H1 (cell line): ENCODE data around the gene TXNDC5. TPM values are rescaled to one million over a fixed set of nuclear protein-coding genes. Genes with fewer than 3 reads are reported as not detected.

Source experiments
- CTCF ChIA-PET: fragments of 300-600 bp; sonication (Branson Sonifier 250); formaldehyde crosslinking; loops from one replicate; lab custom pipeline; 2021; ENCODE audit not compliant: partially characterized antibody; lab: Charles Lee
- POLR2A ChIA-PET: fragments of 300-600 bp; sonication (Branson Sonifier 250); formaldehyde crosslinking; loops from one replicate; lab custom pipeline; 2021; ENCODE audit warnings: inconsistent platforms; ENCODE audit not compliant: partially characterized antibody; lab: Charles Lee
- DNase-seq, 2 experiments: peaks; one replicate each; pipeline versions ENCODE4 v3.0.0 to v3.0.0-alpha.2; 2010 to 2022; ENCODE audit warnings: low spot score in 2 of 2, low read depth in 1 of 2, mixed read lengths in 1 of 2
- FAIRE-seq: peaks from 2 replicates; lab custom pipeline; 2011; peaks lifted over from hg19 to GRCh38; lab: Jason Lieb, UNC
- H2AFZ ChIP-seq: 2 replicates; pipeline ENCODE4 v1.8.1; 2012; ENCODE audit warnings: low read length, inconsistent platforms
- H2AK5ac ChIP-seq: 2 replicates; pipeline ENCODE4 v1.6.1; 2013; ENCODE audit warnings: low read depth, low read length
- H2BK120ac ChIP-seq: replicated peaks from 2 replicates; pipeline ENCODE3; 2013; ENCODE audit warnings: low read depth, low read length, inconsistent platforms
- H2BK12ac ChIP-seq: 2 replicates; pipeline ENCODE4 v1.6.1; 2013; ENCODE audit warnings: low read depth, low read length
- H2BK15ac ChIP-seq: 2 replicates; pipeline ENCODE4 v1.6.1; 2013; ENCODE audit warnings: low read length
- H2BK20ac ChIP-seq: 2 replicates; pipeline ENCODE4 v1.6.1; 2013; ENCODE audit warnings: low read length
- H2BK5ac ChIP-seq: 2 replicates; pipeline ENCODE4 v1.6.1; 2013; ENCODE audit warnings: low read depth, low read length
- H3K14ac ChIP-seq: 2 replicates; pipeline ENCODE4 v1.6.1; 2013; ENCODE audit warnings: inconsistent platforms; ENCODE audit not compliant: insufficient read length
- H3K18ac ChIP-seq: 2 replicates; pipeline ENCODE4 v1.6.1; 2013; ENCODE audit warnings: low read length; ENCODE audit errors: extremely low read depth
- H3K23ac ChIP-seq: 2 replicates; pipeline ENCODE4 v1.6.1; 2013; ENCODE audit warnings: inconsistent platforms; ENCODE audit not compliant: insufficient read length
- H3K23me2 ChIP-seq: 2 replicates; pipeline ENCODE4 v1.6.1; 2013; ENCODE audit warnings: low read depth, low read length
- H3K27ac ChIP-seq: 2 replicates; pipeline ENCODE4 v1.6.1; 2011; ENCODE audit warnings: low read depth, low read length, inconsistent platforms
- H3K27me3 ChIP-seq, 4 experiments: replicated peaks in 1 of 4; 1 replicate in 1 of 4; 2 replicates in 3 of 4; pipeline versions ENCODE4 v1.6.1 to v1.8.1; 2011 to 2013; ENCODE audit warnings: low read length in 3 of 4, mild to moderate bottlenecking in 3 of 4, inconsistent platforms in 2 of 4, mixed read lengths in 2 of 4, moderate library complexity in 1 of 4; ENCODE audit not compliant: control insufficient read depth in 3 of 4, insufficient read depth in 3 of 4; ENCODE audit errors: extremely low read depth in 1 of 4
- H3K36me3 ChIP-seq, 4 experiments: 2 replicates each; pipeline versions ENCODE4 v1.6.1 to v1.8.1; 2011 to 2013; ENCODE audit warnings: mild to moderate bottlenecking in 4 of 4, low read length in 3 of 4, moderate library complexity in 2 of 4, control low read depth in 1 of 4, inconsistent platforms in 1 of 4; ENCODE audit not compliant: insufficient read depth in 4 of 4, control insufficient read depth in 2 of 4
- H3K4ac ChIP-seq: replicated peaks from 2 replicates; pipeline ENCODE3; 2013; ENCODE audit warnings: low read length, low read depth, mixed read lengths, inconsistent platforms; ENCODE audit not compliant: insufficient read length
- H3K4me1 ChIP-seq, 4 experiments: replicated peaks in 1 of 4; 1 replicate in 1 of 4; 2 replicates in 3 of 4; pipeline versions ENCODE4 v1.6.1 to v1.8.1; 2011 to 2013; ENCODE audit warnings: low read length in 3 of 4, inconsistent platforms in 2 of 4, mixed read lengths in 1 of 4; ENCODE audit not compliant: insufficient read depth in 4 of 4, control insufficient read depth in 3 of 4
- H3K4me2 ChIP-seq, 2 experiments: 2 replicates each; pipeline versions ENCODE4 v1.6.1 to v1.8.1; 2011 to 2013; ENCODE audit warnings: low read depth in 2 of 2, low read length in 2 of 2, control low read depth in 1 of 2, inconsistent platforms in 1 of 2, mild to moderate bottlenecking in 1 of 2; ENCODE audit not compliant: insufficient read depth in 1 of 2
- H3K4me3 ChIP-seq, 4 experiments: fragments of 200-600, 300-600 bp in 1 of 4; sonication (generic), shearing (Covaris generic), sonication (Bioruptor Twin) in 1 of 4; 2 replicates each; pipeline versions ENCODE4 v1.5.1 to v1.8.1; 2011 to 2016; ENCODE audit warnings: low read length in 4 of 4, low read depth in 3 of 4, control low read depth in 2 of 4, inconsistent platforms in 2 of 4, mild to moderate bottlenecking in 2 of 4, mixed read lengths in 1 of 4, moderate library complexity in 1 of 4; ENCODE audit not compliant: insufficient read depth in 2 of 4; ENCODE audit errors: extremely low read depth in 1 of 4
- H3K56ac ChIP-seq: replicated peaks from 2 replicates; pipeline ENCODE3; 2013; ENCODE audit warnings: low read depth, mild to moderate bottlenecking, mixed read lengths, low read length, inconsistent platforms; ENCODE audit not compliant: insufficient read length
- H3K79me1 ChIP-seq: 2 replicates; pipeline ENCODE4 v1.6.1; 2013; ENCODE audit warnings: low read depth, low read length, control low read depth
- H3K79me2 ChIP-seq, 2 experiments: 2 replicates each; pipeline versions ENCODE4 v1.6.1 to v1.8.1; 2012 to 2013; ENCODE audit warnings: low read length in 2 of 2, mild to moderate bottlenecking in 2 of 2, inconsistent platforms in 1 of 2; ENCODE audit not compliant: insufficient read depth in 2 of 2, control insufficient read depth in 1 of 2
- H3K9ac ChIP-seq, 4 experiments: replicated peaks in 1 of 4; 1 replicate in 1 of 4; 2 replicates in 3 of 4; pipeline versions ENCODE4 v1.6.1 to v1.8.1; 2011 to 2013; ENCODE audit warnings: low read depth in 3 of 4, low read length in 3 of 4, control low read depth in 2 of 4, mild to moderate bottlenecking in 2 of 4, moderate library complexity in 2 of 4, inconsistent platforms in 1 of 4; ENCODE audit errors: extremely low read depth in 1 of 4
- H3K9me3 ChIP-seq, 2 experiments: 2 replicates each; pipeline versions ENCODE4 v1.6.1 to v1.8.1; 2012 to 2013; ENCODE audit warnings: mild to moderate bottlenecking in 2 of 2, moderate library complexity in 2 of 2, control low read depth in 1 of 2, inconsistent platforms in 1 of 2, low read depth in 1 of 2, low read length in 1 of 2, mixed read lengths in 1 of 2; ENCODE audit not compliant: insufficient read depth in 2 of 2
- H4K20me1 ChIP-seq, 2 experiments: replicated peaks in 1 of 2; 2 replicates each; pipeline versions ENCODE3 to v1.8.1; 2011 to 2013; ENCODE audit warnings: inconsistent platforms in 2 of 2, low read length in 2 of 2, mild to moderate bottlenecking in 1 of 2; ENCODE audit not compliant: insufficient read depth in 2 of 2, control insufficient read depth in 1 of 2
- H4K5ac ChIP-seq: 2 replicates; pipeline ENCODE4 v1.6.1; 2013; ENCODE audit warnings: low read length, low read depth, mixed read lengths, inconsistent platforms; ENCODE audit not compliant: insufficient read length
- H4K8ac ChIP-seq: 2 replicates; pipeline ENCODE4 v1.8.0; 2013; ENCODE audit warnings: mild to moderate bottlenecking, moderate library complexity, low read length, inconsistent platforms; ENCODE audit not compliant: insufficient read depth; ENCODE audit errors: extremely low read depth
- H4K91ac ChIP-seq: replicated peaks from 2 replicates; pipeline ENCODE3; 2013; ENCODE audit warnings: low read length, mixed read lengths, inconsistent platforms; ENCODE audit not compliant: insufficient read length
- ASH2L ChIP-seq: fragments of 200-600, 300-600 bp; sonication (generic); IDR thresholded peaks from one replicate; pipeline ENCODE4 v1.7.1; 2017; ENCODE audit warnings: low read length
- BACH1 ChIP-seq: IDR thresholded peaks from 2 replicates; pipeline ENCODE4 v1.6.1; 2012; ENCODE audit warnings: low read length, improper control_type of control experiment
- CBX5 ChIP-seq: fragments of 300-800, 300-1000 bp; sonication (generic); IDR thresholded peaks from 2 replicates; pipeline ENCODE4 v1.7.1; 2016; ENCODE audit warnings: antibody characterized with exemption, low read length, low read depth
- CBX8 ChIP-seq: fragments of 300-800, 300-1000 bp; sonication (generic); IDR thresholded peaks from 2 replicates; pipeline ENCODE4 v1.7.1; 2016; ENCODE audit warnings: low read depth, low read length, borderline replicate concordance
- CHD1 ChIP-seq: IDR thresholded peaks from 2 replicates; pipeline ENCODE4 v1.6.1; 2012; ENCODE audit warnings: low read depth, low read length, improper control_type of control experiment
- CHD2 ChIP-seq: IDR thresholded peaks from 2 replicates; pipeline ENCODE4 v1.6.1; 2012; ENCODE audit warnings: low read length, improper control_type of control experiment
- FOSL1 ChIP-seq: IDR thresholded peaks from 2 replicates; pipeline ENCODE4 v1.6.1; 2011; ENCODE audit warnings: mild to moderate bottlenecking, low read depth, low read length, moderate library complexity; ENCODE audit not compliant: insufficient read depth
- HDAC6 ChIP-seq: IDR thresholded peaks from one replicate; pipeline ENCODE4 v1.7.1; 2012; ENCODE audit warnings: low read depth, mild to moderate bottlenecking, inconsistent platforms, low read length, moderate library complexity
- KDM1A ChIP-seq: fragments of 200-600, 300-600 bp; sonication (generic); IDR thresholded peaks from 2 replicates; pipeline ENCODE4 v1.7.1; 2016; ENCODE audit warnings: mild to moderate bottlenecking, low read length, borderline replicate concordance
- MAX ChIP-seq: IDR thresholded peaks from 2 replicates; pipeline ENCODE4 v1.6.1; 2012; ENCODE audit warnings: inconsistent platforms
- NRF1 ChIP-seq: IDR thresholded peaks from 2 replicates; pipeline ENCODE4 v1.6.1; 2011; ENCODE audit warnings: mild to moderate bottlenecking, low read depth, low read length, improper control_type of control experiment
- POU5F1 ChIP-seq: IDR thresholded peaks from 2 replicates; pipeline ENCODE4 v1.6.1; 2011; ENCODE audit warnings: low read depth, mild to moderate bottlenecking, low read length, moderate library complexity
- RAD21 ChIP-seq, 2 experiments: IDR thresholded peaks in 1 of 2; conservative IDR thresholded peaks in 1 of 2; 2 replicates each; pipeline ENCODE4 v1.6.1; 2011; ENCODE audit warnings: low read depth in 2 of 2, low read length in 2 of 2, improper control_type of control experiment in 1 of 2, inconsistent platforms in 1 of 2, mild to moderate bottlenecking in 1 of 2, moderate library complexity in 1 of 2
- SP2 ChIP-seq: IDR thresholded peaks from 2 replicates; pipeline ENCODE4 v1.6.1; 2012; ENCODE audit warnings: mild to moderate bottlenecking, low read length, inconsistent platforms
- TAF7 ChIP-seq: optimal IDR thresholded peaks from 2 replicates; pipeline ENCODE3; 2011; ENCODE audit warnings: low read depth, mild to moderate bottlenecking, inconsistent platforms, low read length, moderate library complexity, borderline replicate concordance
- WGBS, 2 experiments: shearing (Covaris generic) in 1 of 2; methylation state at CpG; one replicate each; pipeline versions ENCODE4 v1.1.6 to v1.1.7; 2013 to 2015; ENCODE audit warnings: low lambda C conversion rate in 2 of 2, mixed read lengths in 2 of 2, inconsistent platforms in 1 of 2, low coverage in 1 of 2, missing lambda C conversion rate in 1 of 2; ENCODE audit not compliant: insufficient replicate concordance in 2 of 2, insufficient coverage in 1 of 2, insufficient read length in 1 of 2; ENCODE audit errors: extremely low coverage in 1 of 2, missing lambda C conversion rate in 1 of 2; 5-methylcytosine and 5-hydroxymethylcytosine counted together
- polyA plus RNA-seq, 7 experiments: library from polyadenylated mRNA; depleted of rRNA in 3 of 7; stranded (reverse) in 5 of 7; unstranded in 2 of 7; fragments of >200 nt in 5 of 7; fragments of 200-250 nt in 2 of 7; gene quantifications; 1 replicate in 5 of 7; 2 replicates in 1 of 7; 4 replicates in 1 of 7; pipeline versions ENCODE4 v1.2.1 to v1.2.3, GENCODE V29; 2011 to 2013; ENCODE audit warnings: missing spikeins in 2 of 7, mixed read lengths in 2 of 7
- total RNA-seq: library from RNA; stranded (reverse); fragmentation: NEBNext Ultra II Directional; extraction: Animal tissue kit (Norgen Biotek cat#: 25700); gene quantifications from 2 replicates; pipeline ENCODE4 v1.2.1, GENCODE V29; 2021

TXNDC5 gene
- total and polyA plus RNA-seq, 2 of the 8 experiments (the other 6 are each of a cell fraction or from before 2014, with no cell fraction given) = 114 to 172 TPM

- H4K5ac ChIP-seq = no peak overlapping the region
- no peak overlapping the region for H2BK5ac ChIP-seq
- no peak overlapping the region for H4K91ac ChIP-seq
- H3K9ac ChIP-seq = no peak overlapping the region
- H3K14ac ChIP-seq = no peak overlapping the region
- no peak overlapping the region for H3K4me3 ChIP-seq
- FAIRE-seq (no peak), DNase-seq (no peak)
- H3K23me2 ChIP-seq = no peaks in the 10 kb centered on the region
- no peak overlapping the region for H2BK12ac ChIP-seq
- H3K27me3 ChIP-seq = no peaks in the 10 kb centered on the region
- no peak overlapping the region for H3K23ac ChIP-seq
- H3K4me1 ChIP-seq = no peaks in the 10 kb centered on the region
- no peak overlapping the region for H2AFZ ChIP-seq
- peaks cover 37 to 91% (median 79%) of the 10 kb centered on the region in 4 experiments; a peak in 7 of 8 replicates for H3K36me3 ChIP-seq
- no peak overlapping the region for H2AK5ac ChIP-seq
- POLR2A ChIA-PET = interaction anchor here (0.5 kb wide), 1 partner anchor 109 kb away, joined by 4 read pairs; no protein-coding TSS in a partner anchor
- no peak overlapping the region for H4K8ac ChIP-seq
- H3K18ac ChIP-seq = no peak overlapping the region
- no peaks in the 10 kb centered on the region for H3K9me3 ChIP-seq
- CTCF ChIA-PET = interaction anchor here (1.0 kb wide), 1 partner anchor 94 kb away, joined by 3 read pairs; no protein-coding TSS in a partner anchor
- no peaks in the 10 kb centered on the region for H3K79me2 ChIP-seq
- no peak overlapping the region for H2BK120ac ChIP-seq
- no peak overlapping the region for H2BK15ac ChIP-seq
- H4K20me1 ChIP-seq = peaks cover 3 to 4% of the 10 kb centered on the region in 2 experiments
- no peaks in the 10 kb centered on the region for H3K79me1 ChIP-seq
- no peak overlapping the region for H3K56ac ChIP-seq
- no peak overlapping the region for H3K4me2 ChIP-seq
- H3K4ac ChIP-seq = no peak overlapping the region
- H2BK20ac ChIP-seq = no peak overlapping the region
- no peak overlapping the region for H3K27ac ChIP-seq
- WGBS, 2 experiments = 100% methylated on average over 3 of the region's 3 CpGs; no CpG with 5 or more reads in 1 of the 2 experiments
- no peak for TF ChIP-seq SP2
- TF ChIP-seq MAX = no peak
- no peak for TF ChIP-seq CBX8
- no peak for TF ChIP-seq ASH2L
- no peak for TF ChIP-seq CHD2
- TF ChIP-seq CBX5 = no peak
- TF ChIP-seq HDAC6 = no peak
- no peak for TF ChIP-seq POU5F1
- no peak for TF ChIP-seq BACH1
- TF ChIP-seq NRF1 = no peak
- TF ChIP-seq TAF7 = no peak
- no peak for TF ChIP-seq RAD21 (IDR thresholded peaks at IDR 0.05 in 1 of 2, conservative IDR thresholded peaks at IDR 0.05 in 1 of 2; ENCODE audit: low read depth in 2 of 2, low read length in 2 of 2)
- TF ChIP-seq FOSL1 = no peak
- TF ChIP-seq KDM1A = no peak
- TF ChIP-seq CHD1 = no peak
Measured at GRCh38 chr6:7886132-7886531, 24.5 kb downstream of the TXNDC5 start.
